Measurements from ENCODE around the gene CRLF2. TPM values are rescaled to one million over a fixed set of nuclear protein-coding genes. Genes with fewer than 3 reads are reported as not detected.
"Not testable (repeated sequence)": the region's sequence is repeated elsewhere in the genome, so short reads cannot be mapped to it uniquely, and the experiment has no call there.

CRLF2 gene, protein sequence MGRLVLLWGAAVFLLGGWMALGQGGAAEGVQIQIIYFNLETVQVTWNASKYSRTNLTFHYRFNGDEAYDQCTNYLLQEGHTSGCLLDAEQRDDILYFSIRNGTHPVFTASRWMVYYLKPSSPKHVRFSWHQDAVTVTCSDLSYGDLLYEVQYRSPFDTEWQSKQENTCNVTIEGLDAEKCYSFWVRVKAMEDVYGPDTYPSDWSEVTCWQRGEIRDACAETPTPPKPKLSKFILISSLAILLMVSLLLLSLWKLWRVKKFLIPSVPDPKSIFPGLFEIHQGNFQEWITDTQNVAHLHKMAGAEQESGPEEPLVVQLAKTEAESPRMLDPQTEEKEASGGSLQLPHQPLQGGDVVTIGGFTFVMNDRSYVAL
- not detected for total RNA-seq

DNA sequence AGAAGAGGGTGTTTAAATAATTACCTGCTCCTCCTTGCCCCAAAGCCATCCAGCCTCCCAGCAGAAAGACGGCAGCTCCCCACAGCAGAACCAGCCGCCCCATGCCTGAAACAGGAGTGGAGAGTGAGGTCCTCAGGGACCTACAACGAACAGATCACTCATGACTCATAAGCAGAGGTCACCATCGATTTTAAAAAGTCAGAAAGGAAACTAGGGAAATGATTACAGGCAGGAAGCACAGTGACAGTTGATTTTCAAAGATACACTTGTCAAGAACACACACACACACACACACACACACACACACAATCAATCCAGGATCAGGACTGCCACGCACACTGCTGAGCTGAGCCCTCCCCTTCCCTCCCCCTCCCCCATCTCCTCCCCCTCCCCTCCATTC lies at the start of gene CRLF2:
Gene CRLF2 (minus strand): TSS at position 118 of the 400 bp plus-strand sequence. CDS start 15 bp downstream, at position 103.
- Histone ChIP-seq H3K4me1 (no peaks in the 10 kb centered on the region), H3K36me3 (no peaks in the 10 kb centered on the region), H3K4me3 (no peak within 1 kb of the TSS), H3K27ac (no peak within 1 kb of the TSS), H3K27me3 (no peaks in the 10 kb centered on the region), H3K9me3 (no peaks in the 10 kb centered on the region)
- intact Hi-C loops (cut with DNase I; ENCODE audit: low total_unique reads): no loop called here
- TF ChIP-seq POLR2A (IDR thresholded peaks at IDR 0.05): no peak
- TF ChIP-seq, protein P1, sequence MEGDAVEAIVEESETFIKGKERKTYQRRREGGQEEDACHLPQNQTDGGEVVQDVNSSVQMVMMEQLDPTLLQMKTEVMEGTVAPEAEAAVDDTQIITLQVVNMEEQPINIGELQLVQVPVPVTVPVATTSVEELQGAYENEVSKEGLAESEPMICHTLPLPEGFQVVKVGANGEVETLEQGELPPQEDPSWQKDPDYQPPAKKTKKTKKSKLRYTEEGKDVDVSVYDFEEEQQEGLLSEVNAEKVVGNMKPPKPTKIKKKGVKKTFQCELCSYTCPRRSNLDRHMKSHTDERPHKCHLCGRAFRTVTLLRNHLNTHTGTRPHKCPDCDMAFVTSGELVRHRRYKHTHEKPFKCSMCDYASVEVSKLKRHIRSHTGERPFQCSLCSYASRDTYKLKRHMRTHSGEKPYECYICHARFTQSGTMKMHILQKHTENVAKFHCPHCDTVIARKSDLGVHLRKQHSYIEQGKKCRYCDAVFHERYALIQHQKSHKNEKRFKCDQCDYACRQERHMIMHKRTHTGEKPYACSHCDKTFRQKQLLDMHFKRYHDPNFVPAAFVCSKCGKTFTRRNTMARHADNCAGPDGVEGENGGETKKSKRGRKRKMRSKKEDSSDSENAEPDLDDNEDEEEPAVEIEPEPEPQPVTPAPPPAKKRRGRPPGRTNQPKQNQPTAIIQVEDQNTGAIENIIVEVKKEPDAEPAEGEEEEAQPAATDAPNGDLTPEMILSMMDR (IDR thresholded peaks at IDR 0.05): no peak
- DNase-seq: no peak

DNA sequence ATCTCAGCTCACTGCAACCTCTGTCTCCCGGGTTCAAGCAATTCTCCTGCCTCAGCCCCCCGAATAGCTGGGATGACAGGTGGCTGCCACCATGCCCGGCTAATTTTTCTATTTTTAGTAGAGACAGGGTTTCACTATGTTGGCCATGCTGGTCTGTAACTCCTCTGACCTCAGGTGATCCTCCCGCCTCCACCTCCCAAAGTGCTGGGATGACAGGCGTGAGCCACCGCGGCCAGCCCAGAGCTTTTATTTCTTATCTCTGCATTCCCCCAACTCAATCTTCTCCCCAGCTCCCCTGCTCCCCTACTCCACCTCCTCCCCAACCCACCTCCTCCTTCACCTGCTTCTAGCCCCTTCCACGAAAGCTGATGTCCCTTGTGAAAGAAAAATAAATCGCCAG lies 49.3 kb upstream of the CRLF2 start:
- H3K36me3 ChIP-seq; DNase-seq; H3K4me1 ChIP-seq; intact Hi-C loops (cut with DNase I; ENCODE audit: low total_unique reads); H3K27me3 ChIP-seq; H3K27ac ChIP-seq; H3K9me3 ChIP-seq; H3K4me3 ChIP-seq: not testable (repeated sequence)

DNA sequence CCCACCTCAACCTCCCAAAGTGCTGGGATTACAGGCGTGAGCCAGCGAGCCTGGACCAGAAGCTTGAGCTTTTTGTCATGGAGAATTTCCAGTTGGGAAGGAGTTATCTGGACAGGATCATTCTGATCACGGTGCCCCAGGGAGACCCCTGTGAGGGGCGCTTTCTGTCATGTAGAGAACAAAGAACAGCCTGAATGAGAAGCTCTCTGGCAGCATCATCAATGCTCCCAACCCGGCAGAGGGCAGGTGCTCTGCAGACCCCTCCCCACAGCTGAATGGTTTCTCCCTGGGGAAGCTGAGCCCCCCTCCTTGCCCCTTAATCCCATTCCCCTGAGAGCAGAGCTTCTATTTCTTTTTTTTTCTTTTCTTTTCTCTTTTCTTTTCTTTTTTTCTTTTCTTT lies 48.8 kb upstream of the CRLF2 start:
- Histone ChIP-seq H3K4me3 (no peak overlapping the region), H3K4me1 (no peaks in the 10 kb centered on the region), H3K27ac (no peak overlapping the region), H3K9me3 (no peaks in the 10 kb centered on the region), H3K36me3 (no peaks in the 10 kb centered on the region), H3K27me3 (no peaks in the 10 kb centered on the region)
- DNase-seq: no peak
- intact Hi-C loops (cut with DNase I; ENCODE audit: low total_unique reads): no loop called here
- TF ChIP-seq, protein P1 (IDR thresholded peaks at IDR 0.05): no peak
- TF ChIP-seq POLR2A (IDR thresholded peaks at IDR 0.05): no peak

DNA sequence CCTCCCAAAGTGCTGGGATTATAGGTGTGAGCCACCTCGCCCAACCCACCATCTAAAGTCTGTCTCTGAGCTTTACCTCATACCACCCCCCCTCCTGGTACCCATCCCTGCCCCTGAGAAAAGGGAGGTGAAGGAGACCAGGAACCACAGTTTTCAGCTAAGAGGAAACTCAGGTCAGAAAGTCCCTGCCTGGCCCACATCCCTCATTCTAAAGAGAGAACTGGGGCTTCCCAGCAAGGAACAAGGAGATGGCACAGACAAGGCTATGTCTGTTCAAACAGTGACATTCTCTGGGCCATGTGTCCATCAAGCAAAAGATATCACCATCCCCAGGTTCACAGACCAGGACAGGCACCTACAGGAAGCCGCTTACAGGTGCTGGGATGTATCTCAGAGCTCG lies 40.4 kb upstream of the CRLF2 start:
- no peak overlapping the region for H3K4me3 ChIP-seq
- no peak for DNase-seq
- no peaks in the 10 kb centered on the region for H3K36me3 ChIP-seq
- H3K9me3 ChIP-seq: no peaks in the 10 kb centered on the region
- H3K4me1 ChIP-seq: no peaks in the 10 kb centered on the region
- TF ChIP-seq POLR2A (IDR thresholded peaks at IDR 0.05): no peak
- TF ChIP-seq, protein P1 (IDR thresholded peaks at IDR 0.05): no peak
- H3K27ac ChIP-seq: no peak overlapping the region
- no peaks in the 10 kb centered on the region for H3K27me3 ChIP-seq
- intact Hi-C loops (cut with DNase I; ENCODE audit: low total_unique reads): no loop called here

DNA sequence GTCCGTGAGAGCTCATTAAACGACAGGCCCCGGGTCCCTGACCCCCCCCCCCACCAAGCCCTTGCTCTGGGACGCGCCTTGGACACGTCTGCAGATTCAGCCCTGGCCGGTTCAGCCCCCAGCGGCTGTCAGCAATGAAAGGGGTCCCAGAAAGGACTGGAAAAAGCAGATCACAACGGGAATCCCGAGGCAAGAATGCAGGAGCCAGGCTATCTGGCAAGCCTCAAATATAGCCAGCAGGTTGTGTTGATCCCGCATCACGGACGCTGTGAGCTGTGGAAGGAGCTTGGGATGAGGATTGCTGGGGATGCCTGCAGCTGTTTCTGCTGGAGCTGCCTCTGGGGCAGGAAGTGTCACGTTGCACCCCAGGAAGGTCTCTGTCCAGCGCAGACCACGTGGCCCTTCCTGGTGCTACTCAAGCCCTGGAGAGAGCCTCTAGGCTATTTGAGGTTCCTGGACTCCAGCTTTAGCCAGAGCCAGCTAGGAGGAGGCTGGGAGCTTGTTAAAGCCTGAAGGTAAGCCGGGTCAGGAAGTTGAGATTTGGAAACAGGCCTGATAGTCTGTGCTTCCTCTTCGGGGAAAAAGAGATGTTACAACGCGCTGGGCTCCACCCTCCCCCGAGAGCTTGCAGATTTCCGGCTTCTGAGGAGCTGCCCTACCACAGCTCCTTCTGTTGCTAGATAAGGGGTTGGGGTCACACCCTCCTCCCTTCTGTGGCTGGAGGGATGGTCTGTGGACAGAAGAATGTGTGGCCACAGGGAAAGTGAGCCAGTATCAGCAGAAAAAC lies 36.8 kb upstream of the CRLF2 start:
- Histone ChIP-seq H3K4me3 (no peak overlapping the region), H3K36me3 (no peaks in the 10 kb centered on the region), H3K27me3 (no peaks in the 10 kb centered on the region), H3K4me1 (no peaks in the 10 kb centered on the region), H3K27ac (no peak overlapping the region), H3K9me3 (no peaks in the 10 kb centered on the region)
- DNase-seq: peak; percentile 15 to 16
- intact Hi-C loops (cut with DNase I; ENCODE audit: low total_unique reads): no loop called here
- no peak for TF ChIP-seq POLR2A (IDR thresholded peaks at IDR 0.05)
- TF ChIP-seq, protein P1 (IDR thresholded peaks at IDR 0.05): no peak
